ENCODE data around the gene HOXB3.

DNA sequence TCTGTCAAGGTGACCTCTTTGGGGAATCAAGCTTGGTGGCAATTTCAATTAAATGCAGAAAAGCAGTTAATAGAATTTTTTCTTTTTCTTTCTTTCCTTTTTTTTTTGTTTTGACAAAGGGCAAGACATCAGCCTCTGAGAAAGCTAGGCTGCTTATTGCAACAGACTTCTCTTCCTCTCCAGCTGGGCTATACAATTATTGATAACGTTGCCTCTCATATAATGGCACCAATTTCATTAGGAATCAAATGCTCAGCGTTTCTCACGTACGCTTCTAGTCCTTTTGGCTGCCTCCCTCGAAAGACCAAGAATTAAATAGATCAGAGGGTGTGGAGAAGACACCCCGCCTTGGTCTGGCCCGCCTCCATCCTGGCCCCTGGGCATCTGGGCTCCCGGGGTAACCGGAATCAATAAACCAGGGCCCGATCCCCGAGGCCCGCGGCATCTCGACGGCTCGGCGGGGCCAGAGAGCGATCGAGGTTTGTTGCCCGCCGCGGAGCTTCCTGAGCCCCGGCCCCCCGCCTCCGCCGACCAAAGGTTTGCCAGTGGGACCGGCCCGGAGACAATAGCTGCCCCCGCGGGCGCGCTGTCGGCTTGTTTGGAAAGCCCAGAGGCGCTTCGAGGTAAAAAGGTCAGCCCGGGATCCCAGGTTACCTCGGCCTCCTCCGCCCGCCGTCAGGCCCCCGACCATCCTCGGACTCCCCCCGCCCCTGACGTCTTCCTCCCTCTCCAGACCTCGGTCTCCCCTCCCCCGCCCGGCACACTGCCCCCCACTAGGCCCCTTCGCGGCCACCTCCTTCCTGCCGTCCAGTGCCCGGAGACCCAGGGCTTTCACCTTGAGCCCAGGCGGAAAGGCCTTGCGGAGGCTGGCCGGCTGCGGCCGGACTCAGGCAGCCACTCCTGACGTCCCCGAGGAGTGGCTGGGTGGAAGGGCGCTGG is 63.2 kb downstream of the HOXB3 start:
- TF ChIP-seq, protein P1, sequence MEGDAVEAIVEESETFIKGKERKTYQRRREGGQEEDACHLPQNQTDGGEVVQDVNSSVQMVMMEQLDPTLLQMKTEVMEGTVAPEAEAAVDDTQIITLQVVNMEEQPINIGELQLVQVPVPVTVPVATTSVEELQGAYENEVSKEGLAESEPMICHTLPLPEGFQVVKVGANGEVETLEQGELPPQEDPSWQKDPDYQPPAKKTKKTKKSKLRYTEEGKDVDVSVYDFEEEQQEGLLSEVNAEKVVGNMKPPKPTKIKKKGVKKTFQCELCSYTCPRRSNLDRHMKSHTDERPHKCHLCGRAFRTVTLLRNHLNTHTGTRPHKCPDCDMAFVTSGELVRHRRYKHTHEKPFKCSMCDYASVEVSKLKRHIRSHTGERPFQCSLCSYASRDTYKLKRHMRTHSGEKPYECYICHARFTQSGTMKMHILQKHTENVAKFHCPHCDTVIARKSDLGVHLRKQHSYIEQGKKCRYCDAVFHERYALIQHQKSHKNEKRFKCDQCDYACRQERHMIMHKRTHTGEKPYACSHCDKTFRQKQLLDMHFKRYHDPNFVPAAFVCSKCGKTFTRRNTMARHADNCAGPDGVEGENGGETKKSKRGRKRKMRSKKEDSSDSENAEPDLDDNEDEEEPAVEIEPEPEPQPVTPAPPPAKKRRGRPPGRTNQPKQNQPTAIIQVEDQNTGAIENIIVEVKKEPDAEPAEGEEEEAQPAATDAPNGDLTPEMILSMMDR (IDR thresholded peaks at IDR 0.05), result no peak
- TF ChIP-seq POLR2A (IDR thresholded peaks at IDR 0.05), result no peak
